ENCODE measurements around the gene TRIAP1. TPM values are rescaled to one million over a fixed set of nuclear protein-coding genes. Genes with fewer than 3 reads are reported as not detected.

TRIAP1 gene
- total RNA-seq, 3 donors from 2014 or later, result 60.7 to 68.9 (median 66.4) TPM

DNA sequence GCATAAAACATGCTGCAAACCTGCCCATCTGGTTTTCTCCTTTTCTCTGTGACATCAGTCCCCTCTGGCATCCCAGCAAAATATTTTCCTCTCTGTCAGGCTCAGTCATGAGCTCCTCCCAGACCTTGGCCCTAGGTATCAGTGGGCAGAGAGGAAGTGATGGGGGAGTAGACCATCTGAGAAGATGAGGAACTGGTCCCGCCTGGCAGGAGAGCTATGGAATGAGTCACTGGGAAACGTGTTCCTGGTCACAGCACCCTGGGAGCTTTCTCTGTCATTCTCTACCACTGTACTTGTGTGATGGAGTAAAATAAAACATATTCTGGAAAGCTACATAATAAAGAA, 28.4 kb upstream of the TRIAP1 start:
- Mint-ChIP-seq H3K36me3 (ENCODE audit: insufficient read depth) (peaks cover 2% of the 10 kb centered on the region), H3K27me3 (ENCODE audit: low read depth) (peaks cover 2% of the 10 kb centered on the region), H3K4me3 (no peak overlapping the region), H3K9me3 (no peaks in the 10 kb centered on the region), H3K4me1 (ENCODE audit: low read depth) (peaks cover 16% of the 10 kb centered on the region)
- no peak for ATAC-seq
- no peak for DNase-seq

GRCh38 chr12:120473807-120474615, 27.8 kb upstream of the TRIAP1 start:
- H3K36me3 Mint-ChIP-seq (ENCODE audit: insufficient read depth), result peaks cover 2% of the 10 kb centered on the region
- ATAC-seq (no peak), DNase-seq (no peak)
- H3K4me1 Mint-ChIP-seq (ENCODE audit: low read depth), result peaks cover 13% of the 10 kb centered on the region
- H3K9me3 Mint-ChIP-seq, result no peaks in the 10 kb centered on the region
- H3K27me3 Mint-ChIP-seq (ENCODE audit: low read depth), result peaks cover 2% of the 10 kb centered on the region
- H3K4me3 Mint-ChIP-seq, result no peak overlapping the region

DNA sequence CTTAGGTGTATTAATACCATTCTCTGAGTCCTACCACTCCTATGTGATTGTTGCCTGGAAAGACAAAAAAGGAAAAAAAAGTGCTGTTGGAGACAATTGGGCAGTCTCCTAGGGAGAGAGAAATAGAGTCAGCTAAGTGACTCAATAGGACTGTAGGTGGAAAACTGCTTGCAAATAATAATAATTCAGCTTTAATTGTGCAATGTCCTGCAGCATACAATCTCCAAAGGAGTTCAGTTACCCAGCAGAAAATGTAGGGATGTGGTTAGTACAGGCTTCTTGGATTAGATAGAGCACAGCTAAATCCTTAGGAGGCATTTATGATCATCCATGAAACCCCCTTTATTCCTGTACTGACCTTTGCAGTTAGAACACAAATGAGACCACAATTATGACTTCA, 26.3 kb upstream of the TRIAP1 start:
- no peak overlapping the region for H3K4me3 Mint-ChIP-seq
- H3K4me1 Mint-ChIP-seq (ENCODE audit: low read depth), result peaks cover 22% of the 10 kb centered on the region
- ATAC-seq, result no peak

GRCh38 chr12:120470150-120470784, 24.1 kb upstream of the TRIAP1 start:
- DNase-seq (no peak), ATAC-seq (peak; percentile 23)
- H3K4me1 Mint-ChIP-seq (ENCODE audit: low read depth), result peaks cover 38% of the 10 kb centered on the region
- peaks cover 13% of the 10 kb centered on the region for H3K36me3 Mint-ChIP-seq (ENCODE audit: insufficient read depth)
- H3K9me3 Mint-ChIP-seq, result no peaks in the 10 kb centered on the region
- peak overlapping the region; percentile 92 for H3K4me3 Mint-ChIP-seq
- H3K27me3 Mint-ChIP-seq (ENCODE audit: low read depth), result peaks cover 2% of the 10 kb centered on the region

More for the DNA sequence above, 26.3 kb upstream of the TRIAP1 start:
- no peak for DNase-seq
- peaks cover 3% of the 10 kb centered on the region for H3K36me3 Mint-ChIP-seq (ENCODE audit: insufficient read depth)
- peaks cover 2% of the 10 kb centered on the region for H3K27me3 Mint-ChIP-seq (ENCODE audit: low read depth)
- H3K9me3 Mint-ChIP-seq, result no peaks in the 10 kb centered on the region

GRCh38 chr12:120469450-120470149, 23.4 kb upstream of the TRIAP1 start, which contains the start of gene SRSF9:
SRSF9 (minus strand) TSS chr12:120469748; CDS start chr12:120469609, 139 bp downstream.
- DNase-seq (peak; percentile 96), ATAC-seq (peak; percentile 95)
- Mint-ChIP-seq H3K9me3 (no peaks in the 10 kb centered on the region), H3K27me3 (ENCODE audit: low read depth) (peaks cover 2% of the 10 kb centered on the region), H3K36me3 (ENCODE audit: insufficient read depth) (peaks cover 16% of the 10 kb centered on the region), H3K4me1 (ENCODE audit: low read depth) (peaks cover 36% of the 10 kb centered on the region), H3K4me3 (peak within 1 kb of the TSS; percentile 92)

DNA sequence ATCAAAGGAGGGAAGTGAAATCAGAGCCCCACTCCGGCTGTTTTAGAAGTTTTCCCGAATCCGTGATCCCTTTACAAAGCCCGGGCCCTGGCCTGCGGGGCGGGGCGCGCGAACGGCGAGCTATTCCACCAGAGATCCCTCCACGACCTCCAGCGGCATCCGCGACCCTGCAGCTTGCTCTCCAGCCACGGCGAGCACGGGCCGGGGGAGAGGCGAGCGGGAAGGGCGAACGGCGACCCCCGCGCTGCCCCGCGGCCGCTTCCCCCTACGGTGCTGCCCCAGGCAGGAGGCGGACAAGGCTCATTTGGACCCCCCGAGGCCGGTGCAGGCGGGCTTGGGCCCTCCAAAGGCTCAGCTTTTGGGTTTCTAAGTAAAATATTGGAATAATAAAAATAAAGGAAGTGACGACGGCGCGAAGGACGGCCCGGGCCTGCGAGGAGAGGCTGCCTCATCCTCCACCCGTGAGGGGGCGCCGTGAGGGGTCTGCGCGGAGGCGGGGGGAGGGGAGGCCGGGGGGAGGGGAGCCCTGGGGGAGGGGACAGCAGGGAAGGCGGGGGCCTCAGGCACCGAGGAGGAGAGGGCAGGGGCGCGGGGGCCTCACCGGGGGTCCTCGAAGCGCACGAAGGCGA, 22.8 kb upstream of the TRIAP1 start:
- no peaks in the 10 kb centered on the region for H3K9me3 Mint-ChIP-seq
- ATAC-seq, result peak; percentile 48 to 54

GRCh38 chr12:120468325-120468820, 22.2 kb upstream of the TRIAP1 start:
- DNase-seq, result no peak
- Mint-ChIP-seq H3K4me1 (ENCODE audit: low read depth) (peaks cover 36% of the 10 kb centered on the region), H3K9me3 (no peaks in the 10 kb centered on the region), H3K27me3 (ENCODE audit: low read depth) (no peaks in the 10 kb centered on the region), H3K36me3 (ENCODE audit: insufficient read depth) (peaks cover 28% of the 10 kb centered on the region), H3K4me3 (peak overlapping the region; percentile 92)
- ATAC-seq, result no peak

More for the DNA sequence above, 22.8 kb upstream of the TRIAP1 start:
- peaks cover 36% of the 10 kb centered on the region for H3K4me1 Mint-ChIP-seq (ENCODE audit: low read depth)
- H3K36me3 Mint-ChIP-seq (ENCODE audit: insufficient read depth), result peaks cover 23% of the 10 kb centered on the region
- DNase-seq, result peak; percentile 57
- H3K4me3 Mint-ChIP-seq, result peak overlapping the region; percentile 92
- peaks cover 2% of the 10 kb centered on the region for H3K27me3 Mint-ChIP-seq (ENCODE audit: low read depth)

GRCh38 chr12:120467439-120467838, 21.3 kb upstream of the TRIAP1 start:
- Mint-ChIP-seq H3K4me1 (ENCODE audit: low read depth) (peaks cover 32% of the 10 kb centered on the region), H3K27me3 (ENCODE audit: low read depth) (no peaks in the 10 kb centered on the region)

DNA sequence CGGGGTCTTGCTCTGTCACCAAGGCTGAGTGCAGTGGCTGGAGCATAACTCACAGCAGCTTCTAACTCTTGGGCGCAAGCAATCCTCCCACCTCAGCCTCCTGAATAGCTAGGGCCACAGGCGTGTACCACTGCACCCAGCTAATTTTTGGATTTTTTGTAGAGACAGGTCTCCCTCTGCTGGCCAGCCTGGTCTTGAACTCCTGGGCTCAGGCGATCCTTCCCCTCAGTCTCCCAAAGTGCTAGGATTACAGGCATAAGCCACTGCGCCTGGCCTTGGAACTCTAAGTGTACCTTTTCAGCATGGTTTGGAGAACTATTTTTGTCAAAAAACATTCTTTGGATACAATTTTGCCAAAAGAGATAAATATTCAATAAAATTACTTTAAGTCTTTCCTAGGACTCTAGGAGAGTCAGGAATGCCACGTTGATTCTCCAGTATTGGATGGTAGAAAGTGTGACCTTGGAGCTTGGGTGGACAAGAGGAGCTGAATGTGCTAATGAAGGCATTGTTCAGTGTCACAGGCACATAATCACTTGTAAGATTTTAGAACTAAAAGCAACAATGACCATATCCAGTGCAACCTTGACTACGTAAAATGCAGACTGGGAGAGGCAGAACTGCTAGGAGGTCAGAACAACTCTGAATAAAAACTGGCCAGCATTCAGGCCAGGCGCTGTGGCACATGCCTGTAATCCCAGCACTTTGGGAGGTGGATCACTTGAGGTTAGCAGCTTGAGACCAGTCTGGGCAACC, 20.6 kb upstream of the TRIAP1 start:
- Mint-ChIP-seq H3K4me3 (no peak overlapping the region), H3K27me3 (ENCODE audit: low read depth) (no peaks in the 10 kb centered on the region), H3K36me3 (ENCODE audit: insufficient read depth) (peaks cover 30% of the 10 kb centered on the region), H3K4me1 (ENCODE audit: low read depth) (peaks cover 31% of the 10 kb centered on the region), H3K9me3 (no peaks in the 10 kb centered on the region)
- no peak for ATAC-seq
- DNase-seq, result peak; percentile 24

More at GRCh38 chr12:120467439-120467838, 21.3 kb upstream of the TRIAP1 start:
- Mint-ChIP-seq H3K36me3 (ENCODE audit: insufficient read depth) (peaks cover 27% of the 10 kb centered on the region), H3K9me3 (no peaks in the 10 kb centered on the region), H3K4me3 (peak overlapping the region; percentile 92)
- ATAC-seq, result no peak
- DNase-seq, result no peak

DNA sequence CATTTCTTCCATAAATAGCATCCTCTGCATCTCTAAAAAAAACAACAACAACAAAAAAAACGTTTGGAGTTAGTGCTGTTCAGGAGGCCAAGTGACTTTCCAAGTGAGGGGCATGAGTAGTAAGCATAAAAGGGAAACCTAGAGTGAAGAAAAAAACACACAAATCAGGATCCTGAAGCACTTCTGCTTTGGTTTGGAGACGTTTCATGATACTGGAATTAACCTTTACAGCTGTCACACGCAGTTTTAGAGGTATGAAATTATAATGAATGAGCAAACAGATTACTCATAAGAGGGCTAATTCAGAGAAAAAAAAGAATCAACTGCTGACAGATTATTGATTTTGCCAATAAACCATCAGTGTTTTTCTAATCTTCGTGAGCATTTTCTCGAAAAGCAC, 19.6 kb upstream of the TRIAP1 start:
- peaks cover 34% of the 10 kb centered on the region for H3K36me3 Mint-ChIP-seq (ENCODE audit: insufficient read depth)
- no peaks in the 10 kb centered on the region for H3K9me3 Mint-ChIP-seq
- no peak overlapping the region for H3K4me3 Mint-ChIP-seq
- peaks cover 31% of the 10 kb centered on the region for H3K4me1 Mint-ChIP-seq (ENCODE audit: low read depth)
- no peak for ATAC-seq
- H3K27me3 Mint-ChIP-seq (ENCODE audit: low read depth), result no peaks in the 10 kb centered on the region
- DNase-seq, result no peak

DNA sequence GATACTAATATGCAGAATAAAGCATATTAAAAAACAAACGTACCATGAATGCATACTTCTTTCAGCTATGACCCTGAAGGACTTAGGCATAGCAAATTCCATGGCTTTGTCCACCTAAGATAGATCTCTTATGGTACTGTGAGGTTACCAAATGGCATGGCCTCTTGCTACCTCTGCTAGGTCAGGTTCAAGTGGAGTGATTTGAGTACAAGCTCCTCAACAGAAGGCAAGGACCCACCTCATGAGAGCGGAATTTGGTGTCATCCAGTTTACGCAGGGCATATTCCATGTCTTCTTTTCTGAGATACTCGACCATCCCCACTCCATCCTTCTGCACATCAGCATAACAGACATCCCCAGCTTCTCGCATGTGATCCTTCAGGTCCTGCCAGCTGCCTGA, 17.5 kb upstream of the TRIAP1 start:
- Mint-ChIP-seq H3K9me3 (no peaks in the 10 kb centered on the region), H3K4me3 (no peak overlapping the region), H3K36me3 (ENCODE audit: insufficient read depth) (peaks cover 47% of the 10 kb centered on the region), H3K4me1 (ENCODE audit: low read depth) (peaks cover 27% of the 10 kb centered on the region), H3K27me3 (ENCODE audit: low read depth) (no peaks in the 10 kb centered on the region)
- DNase-seq, result no peak
- no peak for ATAC-seq

- peaks cover 47% of the 10 kb centered on the region for H3K36me3 Mint-ChIP-seq (ENCODE audit: insufficient read depth)
- no peak overlapping the region for H3K4me3 Mint-ChIP-seq
- DNase-seq (no peak), ATAC-seq (no peak)
- H3K4me1 Mint-ChIP-seq (ENCODE audit: low read depth), result peaks cover 17% of the 10 kb centered on the region
- no peaks in the 10 kb centered on the region for H3K9me3 Mint-ChIP-seq
- H3K27me3 Mint-ChIP-seq (ENCODE audit: low read depth), result no peaks in the 10 kb centered on the region
Measured at GRCh38 chr12:120462099-120462640, 16.0 kb upstream of the TRIAP1 start.

- DNase-seq (no peak), ATAC-seq (no peak)
- Mint-ChIP-seq H3K9me3 (no peaks in the 10 kb centered on the region), H3K4me1 (ENCODE audit: low read depth) (no peaks in the 10 kb centered on the region), H3K36me3 (ENCODE audit: insufficient read depth) (peaks cover 45% of the 10 kb centered on the region), H3K27me3 (ENCODE audit: low read depth) (no peaks in the 10 kb centered on the region), H3K4me3 (no peak overlapping the region)
Measured at GRCh38 chr12:120460157-120460556, 14.0 kb upstream of the TRIAP1 start.
